GM19372 (cell line): Measurements from ENCODE around the gene ORAI3.
A peak's percentile ranks its signal among the peaks of the same experiment; 100 is the strongest.
"Not testable (repeated sequence)": the region's sequence is repeated elsewhere in the genome, so short reads cannot be mapped to it uniquely, and the experiment has no call there.

Experiments
- ATAC-seq: cut with Tn5 transposase; IDR thresholded peaks from one replicate; pipeline ENCODE4 v1.9.1; 2021; ENCODE audit warnings: mild to moderate bottlenecking, low read depth, moderate library complexity; ENCODE audit not compliant: unreplicated experiment

ORAI3 gene

DNA sequence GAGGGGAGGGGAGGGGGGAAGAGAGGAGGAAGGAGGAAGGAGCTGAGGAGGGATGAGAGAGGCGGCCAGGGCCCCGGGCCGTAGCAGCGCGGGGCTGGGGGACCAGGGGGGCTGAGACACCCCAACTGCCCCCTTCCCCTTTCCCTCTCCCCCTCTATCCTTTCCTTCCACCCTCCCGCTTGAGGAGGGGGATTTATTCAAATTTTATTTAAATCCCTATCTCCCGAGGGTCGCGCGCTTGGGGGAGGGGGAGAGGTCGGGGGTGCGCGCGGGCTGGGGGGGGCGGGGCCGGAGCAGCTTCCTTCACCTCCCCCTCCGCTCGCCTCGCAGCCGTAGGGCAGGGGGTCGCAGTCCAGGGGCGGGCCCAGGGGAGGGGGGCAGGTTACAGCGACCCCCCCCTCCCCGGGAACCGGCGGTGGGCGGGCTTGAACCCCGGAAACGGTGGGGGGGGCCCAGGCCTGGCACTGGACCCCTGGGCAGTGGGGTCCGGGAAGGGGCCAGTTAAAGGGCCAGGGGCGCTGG, 25.3 kb upstream of the ORAI3 start, which contains the start of gene FBXL19:
TSS of gene FBXL19 (plus strand) at position 19 of the 522 bp plus-strand sequence. CDS start 2,183 bp downstream, outside the sequence.
- ATAC-seq: no peak

DNA sequence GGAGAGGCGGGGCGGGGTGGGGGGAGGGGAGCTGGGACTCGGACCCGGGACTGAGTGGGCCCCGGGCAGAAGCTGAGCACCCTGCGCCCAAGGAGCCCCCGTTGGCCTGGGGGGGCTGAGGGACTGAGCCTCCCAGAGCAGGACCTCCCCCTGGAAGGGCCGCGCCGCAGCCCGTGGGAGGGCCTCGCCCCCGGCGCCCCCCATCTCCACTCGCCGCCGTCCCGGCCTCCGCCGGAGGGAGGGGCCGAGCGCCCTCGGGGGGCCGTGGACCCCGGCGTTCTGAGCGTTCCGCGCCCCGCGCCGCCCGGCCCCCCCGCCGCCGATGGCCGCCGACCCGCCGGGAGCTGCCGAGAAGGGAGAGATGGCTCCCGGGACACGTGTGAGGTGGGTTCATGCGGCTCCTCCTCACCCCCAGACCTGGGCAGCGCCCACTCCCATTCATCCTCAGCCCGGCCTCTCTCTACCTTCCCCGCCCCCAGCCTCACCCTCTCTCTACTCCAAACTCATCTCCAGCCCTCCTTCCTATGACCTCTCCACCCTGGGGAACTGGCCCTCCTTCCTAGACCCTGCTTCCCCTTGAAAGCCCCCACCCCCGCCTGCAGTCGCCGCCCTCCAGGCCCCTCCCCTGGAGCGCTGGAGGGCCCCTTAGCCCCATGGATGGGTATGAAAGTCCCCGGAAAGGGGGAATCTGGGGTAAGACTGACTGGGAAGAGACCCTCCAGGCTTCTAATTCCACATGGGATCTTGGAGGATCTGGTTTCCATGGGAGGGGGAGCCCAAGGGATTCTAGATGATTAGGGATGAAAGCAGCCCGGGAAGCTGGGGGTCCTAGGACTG, 24.6 kb upstream of the ORAI3 start:
- no peak for ATAC-seq

DNA sequence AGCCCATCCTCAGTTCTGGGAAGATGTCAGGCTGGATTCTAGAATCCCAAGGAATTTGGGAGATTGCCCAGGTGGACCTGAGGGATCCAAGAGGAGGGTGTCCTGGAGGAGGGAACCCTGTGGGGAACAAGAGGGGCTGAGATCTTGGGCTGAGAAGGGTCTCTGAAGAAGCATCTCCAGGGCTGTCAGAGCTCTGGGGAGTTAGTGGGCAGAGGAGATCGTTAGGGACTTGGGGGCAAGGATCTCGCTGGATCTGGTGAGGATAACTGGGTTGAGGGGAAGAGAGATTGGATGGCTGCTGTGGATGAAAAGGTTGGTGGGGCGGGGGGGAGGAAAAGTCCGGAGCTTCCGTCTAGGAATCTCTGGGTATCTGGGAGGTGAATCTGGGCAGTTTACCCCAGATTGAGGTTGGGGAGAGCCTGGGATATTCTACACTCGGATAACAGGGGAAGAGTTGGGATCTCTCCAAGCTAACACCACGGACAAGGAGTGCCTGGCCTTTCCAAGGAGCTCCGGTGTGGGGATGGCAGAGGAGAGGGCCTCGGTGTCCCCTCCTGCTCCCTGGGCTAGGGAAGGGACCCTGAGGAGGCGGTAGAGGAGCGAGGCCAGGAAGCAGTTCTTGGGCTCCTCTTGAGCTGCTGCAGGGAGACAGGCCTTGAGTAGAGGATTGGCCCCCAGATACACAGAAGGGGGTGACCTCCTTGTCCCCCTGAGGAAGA, 23.8 kb upstream of the ORAI3 start:
- ATAC-seq: no peak

DNA sequence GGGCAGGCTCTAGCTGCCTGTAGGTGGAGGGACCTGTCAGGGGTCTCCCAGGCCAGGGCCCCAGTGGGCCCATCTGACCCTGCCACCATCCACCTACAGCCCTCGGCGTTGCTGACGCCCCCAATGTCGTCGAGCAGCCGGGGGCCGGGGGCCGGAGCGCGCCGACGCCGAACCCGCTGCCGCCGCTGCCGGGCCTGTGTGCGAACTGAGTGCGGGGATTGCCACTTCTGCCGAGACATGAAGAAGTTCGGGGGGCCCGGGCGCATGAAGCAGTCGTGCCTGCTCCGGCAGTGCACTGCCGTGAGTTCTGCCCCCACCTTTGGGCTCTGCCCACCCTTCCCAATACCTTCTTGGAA, 23.3 kb upstream of the ORAI3 start:
- ATAC-seq: no peak

DNA sequence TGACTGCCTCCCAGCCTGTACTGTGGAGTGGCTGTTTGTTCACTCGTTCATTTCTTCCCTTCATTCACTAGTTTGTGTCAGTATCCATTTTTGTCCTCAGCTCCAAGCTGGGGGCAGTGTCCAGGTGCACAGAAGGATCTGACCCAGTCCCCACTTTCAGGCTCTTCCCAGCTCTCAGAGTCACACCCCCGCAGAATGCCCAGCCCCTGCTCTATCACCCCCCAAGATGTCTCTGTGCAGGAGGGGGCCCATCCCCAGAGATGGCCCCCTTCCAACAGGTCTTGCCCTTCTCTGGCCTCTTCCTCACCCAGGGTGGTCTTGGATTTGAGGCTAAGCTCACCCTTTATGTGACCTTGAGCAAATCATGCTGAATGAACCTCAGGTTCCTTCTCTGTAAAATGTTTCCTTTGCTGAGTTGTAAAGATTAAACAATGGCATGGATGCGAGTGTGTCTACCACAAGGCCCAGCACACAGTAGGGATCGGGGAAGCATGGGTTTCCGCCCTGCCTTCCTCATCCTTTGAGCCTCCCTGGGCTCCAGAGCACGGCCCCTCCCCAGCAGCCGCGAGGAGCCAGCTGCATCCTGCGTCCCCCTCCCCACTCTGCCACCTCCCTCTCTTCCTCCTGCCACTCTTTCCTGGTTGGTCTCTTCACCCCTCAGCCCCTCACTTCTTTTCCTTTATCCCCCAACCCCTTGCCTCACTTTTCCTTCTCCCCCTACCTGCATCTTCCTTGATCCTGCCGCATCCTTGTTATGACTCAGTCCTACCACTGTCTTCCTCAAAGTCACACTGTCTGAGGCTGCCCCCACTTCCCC, 22.7 kb upstream of the ORAI3 start:
- ATAC-seq: no peak

DNA sequence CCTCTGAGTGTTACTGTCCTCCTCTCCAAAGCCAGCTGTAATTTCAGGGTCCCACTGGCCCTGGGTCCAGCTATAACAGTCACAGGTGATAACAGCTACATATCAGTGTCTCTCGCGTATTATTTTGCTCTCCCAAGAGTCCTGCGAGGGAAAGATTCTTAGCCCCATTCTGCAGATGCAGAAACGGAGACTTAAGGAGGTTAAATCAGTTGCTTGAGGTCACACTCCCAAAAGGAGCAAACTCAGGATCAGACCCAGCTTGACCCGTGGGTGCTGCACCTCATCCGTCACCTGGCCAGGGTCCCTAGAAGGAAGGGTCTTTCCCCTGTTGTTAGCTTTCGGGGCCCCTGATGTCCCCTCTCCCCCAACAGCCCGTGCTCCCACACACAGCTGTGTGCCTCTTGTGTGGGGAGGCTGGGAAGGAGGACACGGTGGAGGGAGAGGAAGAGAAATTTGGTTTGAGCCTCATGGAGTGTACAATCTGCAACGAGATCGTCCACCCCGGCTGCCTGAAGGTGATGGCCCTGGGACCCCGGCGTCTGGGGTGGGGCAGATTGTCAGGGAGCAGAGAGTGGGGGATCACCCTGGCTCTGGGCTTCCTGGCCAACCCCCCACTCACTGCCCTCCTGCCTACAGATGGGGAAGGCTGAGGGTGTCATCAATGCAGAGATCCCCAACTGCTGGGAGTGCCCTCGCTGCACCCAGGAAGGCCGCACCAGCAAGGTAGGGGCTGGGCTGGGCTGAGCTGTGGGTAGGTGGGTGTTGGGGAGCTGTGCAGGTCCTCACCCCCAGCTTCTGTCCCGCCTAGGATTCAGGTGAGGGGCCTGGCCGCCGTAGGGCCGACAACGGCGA, 21.7 kb upstream of the ORAI3 start:
- no peak for ATAC-seq

DNA sequence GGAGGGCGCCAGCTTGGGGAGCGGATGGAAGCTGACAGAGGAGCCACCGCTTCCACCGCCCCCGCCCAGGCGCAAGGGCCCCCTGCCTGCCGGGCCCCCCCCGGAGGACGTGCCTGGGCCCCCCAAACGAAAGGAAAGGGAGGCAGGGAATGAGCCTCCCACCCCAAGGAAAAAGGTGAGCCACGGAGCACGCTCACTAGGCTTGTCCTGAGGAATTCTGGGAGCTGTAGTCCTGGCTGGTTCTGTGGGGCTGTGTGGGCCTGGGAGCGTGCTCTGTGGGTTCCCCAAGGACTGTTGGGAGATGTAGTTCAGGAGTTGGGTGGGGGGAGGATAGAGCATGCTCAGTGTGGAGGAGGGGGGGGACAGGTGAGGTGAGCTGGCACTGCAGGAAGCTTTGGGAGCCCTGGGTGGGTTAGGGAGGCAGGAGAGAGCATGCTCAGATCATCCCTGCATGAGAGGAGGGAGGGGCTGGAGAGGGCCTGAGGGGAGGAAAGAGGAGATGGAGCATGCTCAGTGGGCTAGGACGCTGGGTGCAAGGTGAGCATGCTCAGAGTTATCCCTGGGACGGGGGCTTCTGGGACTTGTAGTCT, 21.0 kb upstream of the ORAI3 start:
- ATAC-seq: no peak

DNA sequence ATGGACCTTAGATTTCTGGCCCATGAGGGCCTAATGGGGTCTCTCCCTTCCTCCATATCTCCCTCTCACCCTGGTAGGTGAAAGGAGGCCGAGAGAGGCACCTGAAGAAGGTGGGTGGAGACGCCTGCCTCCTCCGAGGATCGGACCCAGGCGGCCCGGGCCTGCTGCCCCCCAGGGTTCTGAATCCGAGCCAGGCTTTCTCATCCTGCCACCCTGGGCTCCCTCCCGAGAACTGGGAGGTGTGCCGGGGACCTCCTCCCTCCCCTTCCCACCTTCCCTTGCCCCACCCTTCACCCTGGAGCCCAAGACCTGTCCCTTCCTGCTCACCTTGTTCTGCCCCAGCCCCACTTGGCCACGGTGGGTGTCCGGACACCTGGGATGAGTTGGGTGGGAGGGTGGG, 20.5 kb upstream of the ORAI3 start:
- ATAC-seq: no peak

DNA sequence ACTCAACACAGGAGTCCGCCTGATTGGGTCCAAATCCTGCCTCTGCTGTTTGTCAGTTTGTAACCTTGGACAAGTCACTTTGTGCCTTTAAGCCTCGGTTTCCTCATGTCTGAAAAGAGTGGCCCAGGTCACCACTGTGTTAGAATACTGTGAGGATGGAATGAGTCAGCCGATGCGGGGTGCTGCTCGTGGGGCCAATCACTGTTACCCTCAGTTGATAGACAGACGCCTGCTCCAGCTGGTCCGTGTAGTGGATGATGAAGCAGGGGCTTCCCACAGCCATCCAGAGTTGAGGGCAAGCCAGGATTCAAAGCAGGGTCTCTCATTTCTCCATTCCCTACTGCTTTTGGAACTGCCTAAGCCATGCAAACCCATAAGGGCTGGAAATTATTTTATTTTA, 19.7 kb upstream of the ORAI3 start:
- ATAC-seq: no peak

DNA sequence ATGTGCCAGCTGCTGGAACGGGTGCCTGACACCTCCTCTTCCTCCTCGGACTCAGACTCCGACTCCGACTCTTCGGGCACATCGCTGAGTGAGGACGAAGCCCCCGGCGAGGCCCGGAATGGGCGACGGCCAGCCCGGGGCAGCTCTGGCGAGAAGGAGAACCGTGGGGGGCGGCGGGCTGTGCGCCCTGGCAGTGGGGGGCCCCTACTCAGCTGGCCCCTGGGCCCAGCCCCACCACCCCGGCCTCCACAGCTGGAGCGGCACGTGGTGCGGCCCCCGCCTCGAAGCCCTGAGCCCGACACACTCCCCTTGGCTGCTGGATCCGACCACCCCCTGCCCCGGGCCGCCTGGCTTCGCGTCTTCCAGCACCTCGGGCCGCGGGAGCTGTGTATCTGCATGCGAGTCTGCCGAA, 18.7 kb upstream of the ORAI3 start:
- ATAC-seq: no peak

DNA sequence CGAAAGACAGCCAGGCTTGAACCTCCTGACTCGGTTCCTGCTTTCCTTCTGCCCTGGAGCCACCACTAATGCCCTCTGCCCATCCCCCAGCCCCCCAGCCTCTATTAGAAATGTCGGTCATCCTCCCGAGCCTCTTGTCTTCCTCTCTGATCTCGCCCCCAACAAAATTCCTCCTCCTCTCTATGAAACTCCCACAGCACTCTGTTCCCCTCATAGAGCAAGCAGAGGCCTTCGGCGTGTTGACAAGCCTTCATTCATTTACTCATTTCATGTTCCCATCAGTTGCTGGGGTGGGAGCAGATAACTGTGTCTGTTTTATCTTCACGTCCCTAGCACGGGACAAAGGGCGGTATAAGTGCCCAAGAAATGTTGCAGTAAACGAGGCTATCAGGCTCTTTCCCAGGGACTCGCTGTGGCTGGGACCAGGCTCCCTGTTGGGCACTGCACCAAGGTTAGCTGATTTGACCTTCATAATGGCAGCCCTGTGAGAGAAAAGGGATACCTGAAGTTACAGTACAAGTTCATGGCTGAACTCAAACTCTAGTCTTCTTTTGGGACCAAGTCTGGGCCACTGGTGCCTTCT, 17.7 kb upstream of the ORAI3 start:
- ATAC-seq: no peak

DNA sequence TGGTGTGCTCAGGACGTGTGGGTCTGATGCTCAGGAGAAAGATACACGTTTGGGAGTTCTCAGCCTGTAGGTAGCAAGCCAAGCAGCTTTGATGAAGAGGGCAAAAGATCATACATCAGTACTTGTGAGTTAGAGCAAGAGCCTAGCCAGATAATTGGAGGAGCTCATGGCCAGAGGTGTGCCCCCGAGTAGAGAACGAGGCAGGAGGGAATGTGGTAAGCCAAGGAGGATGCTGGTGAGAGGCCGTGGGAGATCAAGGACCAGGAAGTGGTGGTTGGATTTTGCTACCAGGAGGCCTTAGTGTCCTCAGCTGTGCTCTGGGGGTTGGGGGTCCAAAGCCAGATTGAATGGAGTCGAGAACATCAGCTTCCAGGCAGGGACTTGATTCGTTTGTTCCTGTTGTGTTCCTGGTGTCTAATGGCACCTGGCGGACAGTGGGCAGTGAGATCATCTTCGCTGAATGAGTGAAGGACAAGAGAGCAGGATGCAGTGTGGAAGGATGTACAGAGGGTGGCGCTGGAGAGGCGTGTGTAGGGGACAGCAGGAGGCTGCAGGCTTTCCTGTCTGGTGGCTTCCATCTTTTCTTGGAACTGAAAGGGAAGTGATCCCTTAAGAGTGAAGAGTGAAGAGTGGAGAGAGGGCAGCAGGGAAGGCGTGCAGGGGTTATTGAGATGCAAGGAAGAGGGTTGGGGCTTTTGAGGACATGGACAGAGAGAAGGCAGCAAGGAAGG, 13.9 kb upstream of the ORAI3 start:
- ATAC-seq: no peak

DNA sequence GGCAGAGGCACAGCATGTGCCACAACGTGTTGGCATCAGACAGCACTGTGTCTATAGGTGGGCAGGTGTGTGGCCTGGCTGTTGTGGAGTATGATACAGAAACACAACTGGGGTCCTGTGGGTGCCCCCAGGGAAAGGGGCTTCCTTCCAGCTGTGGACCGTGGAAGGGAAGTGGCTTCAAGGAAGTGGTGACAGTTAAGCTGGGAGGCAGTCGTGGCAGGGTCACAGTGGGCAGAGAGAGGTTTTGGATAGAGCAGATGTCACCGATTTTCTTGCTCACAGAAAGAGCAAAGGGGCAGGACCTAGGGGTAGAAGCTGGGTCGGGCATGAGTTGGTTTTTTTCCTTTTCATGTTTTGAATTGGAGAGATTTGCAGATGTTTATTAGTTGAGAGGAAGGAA, 11.2 kb upstream of the ORAI3 start:
- ATAC-seq: no peak

DNA sequence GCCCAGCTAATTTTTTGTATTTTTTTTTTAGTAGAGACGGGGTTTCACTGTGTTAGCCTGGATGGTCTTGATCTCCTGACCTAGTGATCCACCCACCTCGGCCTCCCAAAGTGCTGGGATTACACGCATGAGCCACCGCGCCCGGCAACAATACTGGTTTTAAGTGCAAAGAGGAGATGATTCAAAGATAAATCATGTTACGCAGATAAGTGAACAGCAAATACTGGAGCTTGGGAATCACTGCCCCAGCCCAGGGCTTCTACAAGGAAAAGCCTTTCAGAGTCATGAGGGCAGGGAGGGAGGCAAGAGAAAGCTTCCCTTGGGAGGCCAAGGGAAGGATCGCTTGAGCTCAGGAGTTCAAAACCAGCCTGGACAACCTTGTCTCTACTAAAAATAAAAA, 9.3 kb upstream of the ORAI3 start:
- not testable (repeated sequence) for ATAC-seq

DNA sequence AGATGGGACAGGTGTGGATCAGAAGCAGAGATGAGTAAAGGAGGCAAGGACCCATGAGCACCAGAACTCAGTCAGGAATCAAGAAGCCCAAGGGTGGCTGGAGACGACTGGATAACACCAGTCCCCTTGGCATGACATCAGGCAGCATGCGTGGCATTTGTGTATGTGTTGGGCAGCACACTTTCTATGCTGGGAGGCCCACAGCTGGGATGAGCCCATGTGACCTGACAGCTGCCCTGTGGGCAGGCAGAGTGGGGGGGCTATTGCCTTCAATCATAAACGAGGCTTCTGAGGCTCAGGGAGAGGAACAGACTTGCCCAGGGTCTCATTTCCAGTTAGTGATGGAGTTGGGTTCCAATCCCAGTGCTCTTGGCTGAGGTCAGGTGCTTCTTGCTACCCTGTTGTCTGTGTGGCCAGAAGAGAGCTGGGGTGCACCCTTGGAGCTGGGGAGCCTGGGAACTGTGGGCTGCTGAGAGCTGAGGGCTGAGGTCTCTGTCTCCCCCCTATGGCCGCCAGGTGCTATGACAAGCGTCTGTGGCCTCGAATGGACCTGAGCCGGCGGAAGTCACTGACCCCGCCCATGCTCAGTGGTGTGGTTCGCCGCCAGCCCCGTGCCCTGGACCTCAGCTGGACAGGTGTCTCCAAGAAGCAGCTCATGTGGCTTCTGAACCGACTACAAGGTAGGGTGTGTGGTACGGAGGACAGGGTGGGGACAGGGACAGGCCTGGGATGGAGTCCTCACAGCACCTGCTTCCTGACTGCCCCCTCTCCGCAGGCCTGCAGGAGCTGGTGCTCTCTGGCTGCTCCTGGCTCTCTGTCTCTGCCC, 7.1 kb upstream of the ORAI3 start:
- peak; percentile 85 for ATAC-seq

DNA sequence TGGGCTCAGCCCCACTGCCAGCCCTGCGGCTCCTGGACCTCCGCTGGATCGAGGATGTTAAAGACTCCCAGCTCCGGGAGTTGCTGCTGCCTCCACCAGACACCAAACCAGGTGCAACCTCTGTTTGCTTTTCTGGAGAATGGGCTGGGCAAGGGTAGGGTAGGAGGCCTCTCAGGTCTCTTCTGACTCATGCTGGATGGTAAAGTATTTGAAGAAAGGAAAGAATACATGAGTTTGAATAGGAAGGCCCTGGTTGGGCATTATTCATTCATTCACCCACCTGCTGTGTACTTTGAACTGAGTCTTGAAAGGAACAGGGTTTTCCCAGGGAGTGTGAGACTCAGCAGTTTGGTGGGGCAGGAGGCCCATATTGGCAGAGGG, 6.5 kb upstream of the ORAI3 start:
- ATAC-seq: no peak

DNA sequence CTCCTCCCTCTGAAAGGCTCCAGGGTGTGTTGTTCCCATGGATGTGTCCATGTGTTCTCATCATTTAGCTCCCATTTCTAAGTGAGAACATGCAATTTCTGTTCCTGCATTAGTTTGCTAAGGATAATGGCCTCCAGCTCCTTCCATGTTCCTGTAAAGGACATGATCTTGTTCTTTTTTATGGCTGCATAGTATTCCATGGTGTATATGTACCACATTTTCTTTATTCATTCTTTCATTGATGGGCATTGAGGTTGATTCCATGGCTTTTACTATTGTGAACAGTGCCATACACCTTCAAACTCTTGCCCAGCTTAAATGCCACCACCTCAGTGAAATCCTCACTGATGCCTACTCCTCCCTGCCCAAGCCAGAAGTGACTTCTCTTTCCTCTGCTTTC, 4.5 kb upstream of the ORAI3 start:
- ATAC-seq: no peak
